HepG2 (cell line): Measurements from ENCODE around the gene LIF. TPM values are rescaled to one million over a fixed set of nuclear protein-coding genes. Genes with fewer than 3 reads are reported as not detected.
A peak's percentile ranks its signal among the peaks of the same experiment; 100 is the strongest.

Experiments used
- HHEX ChIP-seq: IDR thresholded peaks from 2 replicates; pipeline ENCODE4 v1.6.1; 2016; ENCODE audit warnings: control low read depth
- NPAS2 ChIP-seq: sonication (generic); formaldehyde crosslinking; IDR thresholded peaks from 2 replicates; pipeline ENCODE4 v1.8.0; 2022; ENCODE audit warnings: mild to moderate bottlenecking, missing genetic modification reagents, borderline replicate concordance
- NRL ChIP-seq: sonication (generic); formaldehyde crosslinking; IDR thresholded peaks from 2 replicates; pipeline ENCODE4 v1.5.0; 2020; ENCODE audit warnings: missing genetic modification reagents, mild to moderate bottlenecking, moderate library complexity, borderline replicate concordance
- PRMT3 ChIP-seq: sonication (generic); formaldehyde crosslinking; IDR thresholded peaks from 2 replicates; pipeline ENCODE4 v1.8.1; 2022; ENCODE audit warnings: low read depth, mild to moderate bottlenecking, moderate library complexity, missing genetic modification reagents, borderline replicate concordance
- SAP130 ChIP-seq: IDR thresholded peaks from 2 replicates; pipeline ENCODE4 v1.6.1; 2016; ENCODE audit warnings: low read depth
- TRIM24 ChIP-seq: sonication (generic); formaldehyde crosslinking; IDR thresholded peaks from 2 replicates; pipeline ENCODE4 v1.8.0; 2022; ENCODE audit warnings: mild to moderate bottlenecking, missing genetic modification reagents
- ZNF235 ChIP-seq: sonication (generic); formaldehyde crosslinking; IDR thresholded peaks from 2 replicates; pipeline ENCODE4 v1.8.1; 2023; ENCODE audit warnings: mild to moderate bottlenecking, missing genetic modification reagents, borderline replicate concordance
- ZNF3 ChIP-seq: IDR thresholded peaks from 2 replicates; pipeline ENCODE4 v1.7.0; 2017; ENCODE audit warnings: inconsistent platforms
- ZNF720 ChIP-seq: sonication (generic); formaldehyde crosslinking; IDR thresholded peaks from 2 replicates; pipeline ENCODE4 v1.4.0; 2020; ENCODE audit warnings: missing genetic modification reagents
- polyA plus RNA-seq, 8 experiments: library from polyadenylated mRNA; depleted of rRNA in 3 of 8; stranded (reverse) in 7 of 8; unstranded in 1 of 8; fragments of >200 nt; fragmentation: Illumina TruSeq in 4 of 8; extraction: Trizol in 4 of 8; gene quantifications; 2 replicates each; pipeline versions ENCODE4 v1.2.1 to v1.2.3, GENCODE V29; 2011 to 2016; ENCODE audit warnings: low read depth in 4 of 8, missing spikeins in 1 of 8, mixed read lengths in 1 of 8; ENCODE audit not compliant: insufficient read depth in 1 of 8
- total RNA-seq, 5 experiments: library from RNA; depleted of rRNA; stranded (reverse); fragments of >200 nt; fragmentation: Illumina TruSeq; extraction: Trizol; gene quantifications; 2 replicates each; pipeline ENCODE4 v1.2.3, GENCODE V29; 2016; ENCODE audit warnings: low read depth in 1 of 5
- TF ChIP-seq, protein P1 (sequence below): sonication (generic); formaldehyde crosslinking; IDR thresholded peaks from 2 replicates; pipeline ENCODE4 v1.5.0; 2020; ENCODE audit warnings: mild to moderate bottlenecking, missing genetic modification reagents, moderate library complexity
- TF ChIP-seq, protein P2 (sequence below): sonication (generic); IDR thresholded peaks from 2 replicates; pipeline ENCODE4 v1.6.1; 2016; ENCODE audit warnings: low read depth, borderline replicate concordance
- TF ChIP-seq, protein P3 (sequence below): sonication (generic); formaldehyde crosslinking; IDR thresholded peaks from 2 replicates; pipeline ENCODE4 v1.5.0; 2020; ENCODE audit warnings: mild to moderate bottlenecking, missing genetic modification reagents, borderline replicate concordance
- TF ChIP-seq, protein P4 (sequence below): sonication (generic); formaldehyde crosslinking; IDR thresholded peaks from 2 replicates; pipeline ENCODE4 v1.4.0; 2020; ENCODE audit warnings: missing genetic modification reagents, mild to moderate bottlenecking, borderline replicate concordance
- TF ChIP-seq, protein P5 (sequence below): sonication (generic); formaldehyde crosslinking; IDR thresholded peaks from 2 replicates; pipeline ENCODE4 v1.4.0; 2020; ENCODE audit warnings: missing genetic modification reagents
- TF ChIP-seq, protein P6 (sequence below): sonication (generic); formaldehyde crosslinking; IDR thresholded peaks from 2 replicates; pipeline ENCODE4 v1.8.1; 2022; ENCODE audit warnings: low read depth, mild to moderate bottlenecking, missing genetic modification reagents
- TF ChIP-seq, protein P7 (sequence below): sonication (generic); formaldehyde crosslinking; IDR thresholded peaks from 2 replicates; pipeline ENCODE4 v1.5.0; 2020; ENCODE audit warnings: missing genetic modification reagents

Gene LIF
- total and polyA plus RNA-seq, 2 of the 13 experiments (the other 11 are each of a cell fraction or from before 2014, with no cell fraction given): 3.6 to 8.5 TPM

DNA sequence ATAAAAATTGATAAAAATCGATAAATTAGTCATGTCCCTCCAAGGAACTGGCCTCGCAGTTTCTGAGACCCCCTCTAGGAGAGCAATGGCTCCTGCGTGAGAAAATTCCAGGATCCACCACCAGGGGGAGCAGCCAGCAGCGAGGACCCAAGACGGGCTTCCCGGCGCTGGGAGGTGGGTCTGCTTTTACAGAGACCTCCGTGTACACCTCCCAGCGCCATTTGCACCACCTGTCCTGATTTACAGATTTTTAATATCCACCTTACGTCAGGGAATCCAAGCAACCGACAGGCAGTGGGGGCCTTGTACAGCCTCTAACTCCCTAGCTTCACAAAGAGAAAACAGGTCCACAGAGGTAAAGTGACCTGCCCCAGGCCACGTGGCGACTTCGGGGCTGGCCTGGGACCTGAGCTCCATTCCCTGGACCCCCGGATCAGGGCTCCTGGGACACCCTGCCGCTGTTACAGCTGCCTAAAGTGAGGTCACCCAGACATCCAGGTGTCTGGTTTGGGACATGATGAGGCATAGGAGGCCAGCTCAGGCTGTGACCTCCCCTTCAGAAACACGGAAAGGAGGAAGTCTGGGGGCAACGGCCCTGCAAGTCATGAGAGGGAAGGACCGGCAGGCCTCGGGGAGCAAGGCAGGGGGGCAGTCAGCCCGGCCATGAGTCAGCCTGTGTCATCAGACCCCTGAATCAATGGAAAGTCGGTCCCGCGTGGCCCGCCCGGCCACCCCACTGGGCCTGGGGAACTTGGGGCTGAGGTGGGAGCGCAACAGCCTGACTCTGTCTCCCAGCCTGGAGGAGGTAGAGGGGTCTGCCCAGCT, 16.6 kb upstream of the LIF start (continued):
- TF ChIP-seq, protein P1, sequence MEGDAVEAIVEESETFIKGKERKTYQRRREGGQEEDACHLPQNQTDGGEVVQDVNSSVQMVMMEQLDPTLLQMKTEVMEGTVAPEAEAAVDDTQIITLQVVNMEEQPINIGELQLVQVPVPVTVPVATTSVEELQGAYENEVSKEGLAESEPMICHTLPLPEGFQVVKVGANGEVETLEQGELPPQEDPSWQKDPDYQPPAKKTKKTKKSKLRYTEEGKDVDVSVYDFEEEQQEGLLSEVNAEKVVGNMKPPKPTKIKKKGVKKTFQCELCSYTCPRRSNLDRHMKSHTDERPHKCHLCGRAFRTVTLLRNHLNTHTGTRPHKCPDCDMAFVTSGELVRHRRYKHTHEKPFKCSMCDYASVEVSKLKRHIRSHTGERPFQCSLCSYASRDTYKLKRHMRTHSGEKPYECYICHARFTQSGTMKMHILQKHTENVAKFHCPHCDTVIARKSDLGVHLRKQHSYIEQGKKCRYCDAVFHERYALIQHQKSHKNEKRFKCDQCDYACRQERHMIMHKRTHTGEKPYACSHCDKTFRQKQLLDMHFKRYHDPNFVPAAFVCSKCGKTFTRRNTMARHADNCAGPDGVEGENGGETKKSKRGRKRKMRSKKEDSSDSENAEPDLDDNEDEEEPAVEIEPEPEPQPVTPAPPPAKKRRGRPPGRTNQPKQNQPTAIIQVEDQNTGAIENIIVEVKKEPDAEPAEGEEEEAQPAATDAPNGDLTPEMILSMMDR (CRISPR knock-in tag): peak; percentile 78
- TF ChIP-seq SAP130 (0 out of 2 replicates have a peak, but pooled peaks have one; percentile 33), NRL (CRISPR knock-in tag) (no peak), HHEX (no peak), ZNF3 (CRISPR knock-in tag) (no peak), ZNF720 (CRISPR knock-in tag) (no peak), ZNF235 (no peak), NPAS2 (CRISPR knock-in tag) (no peak), TRIM24 (no peak), PRMT3 (CRISPR knock-in tag) (no peak)
- TF ChIP-seq, protein P2, sequence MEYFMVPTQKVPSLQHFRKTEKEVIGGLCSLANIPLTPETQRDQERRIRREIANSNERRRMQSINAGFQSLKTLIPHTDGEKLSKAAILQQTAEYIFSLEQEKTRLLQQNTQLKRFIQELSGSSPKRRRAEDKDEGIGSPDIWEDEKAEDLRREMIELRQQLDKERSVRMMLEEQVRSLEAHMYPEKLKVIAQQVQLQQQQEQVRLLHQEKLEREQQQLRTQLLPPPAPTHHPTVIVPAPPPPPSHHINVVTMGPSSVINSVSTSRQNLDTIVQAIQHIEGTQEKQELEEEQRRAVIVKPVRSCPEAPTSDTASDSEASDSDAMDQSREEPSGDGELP: no peak
- TF ChIP-seq, protein P3, sequence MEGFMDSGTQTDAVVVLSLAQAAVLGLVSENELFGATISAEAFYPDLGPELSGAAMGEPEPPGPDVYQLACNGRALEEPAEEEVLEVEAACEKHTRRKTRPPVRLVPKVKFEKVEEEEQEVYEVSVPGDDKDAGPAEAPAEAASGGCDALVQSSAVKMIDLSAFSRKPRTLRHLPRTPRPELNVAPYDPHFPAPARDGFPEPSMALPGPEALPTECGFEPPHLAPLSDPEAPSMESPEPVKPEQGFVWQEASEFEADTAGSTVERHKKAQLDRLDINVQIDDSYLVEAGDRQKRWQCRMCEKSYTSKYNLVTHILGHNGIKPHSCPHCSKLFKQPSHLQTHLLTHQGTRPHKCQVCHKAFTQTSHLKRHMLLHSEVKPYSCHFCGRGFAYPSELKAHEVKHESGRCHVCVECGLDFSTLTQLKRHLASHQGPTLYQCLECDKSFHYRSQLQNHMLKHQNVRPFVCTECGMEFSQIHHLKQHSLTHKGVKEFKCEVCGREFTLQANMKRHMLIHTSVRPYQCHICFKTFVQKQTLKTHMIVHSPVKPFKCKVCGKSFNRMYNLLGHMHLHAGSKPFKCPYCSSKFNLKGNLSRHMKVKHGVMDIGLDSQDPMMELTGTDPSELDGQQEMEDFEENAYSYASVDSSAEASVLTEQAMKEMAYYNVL: no peak
- TF ChIP-seq, protein P4, sequence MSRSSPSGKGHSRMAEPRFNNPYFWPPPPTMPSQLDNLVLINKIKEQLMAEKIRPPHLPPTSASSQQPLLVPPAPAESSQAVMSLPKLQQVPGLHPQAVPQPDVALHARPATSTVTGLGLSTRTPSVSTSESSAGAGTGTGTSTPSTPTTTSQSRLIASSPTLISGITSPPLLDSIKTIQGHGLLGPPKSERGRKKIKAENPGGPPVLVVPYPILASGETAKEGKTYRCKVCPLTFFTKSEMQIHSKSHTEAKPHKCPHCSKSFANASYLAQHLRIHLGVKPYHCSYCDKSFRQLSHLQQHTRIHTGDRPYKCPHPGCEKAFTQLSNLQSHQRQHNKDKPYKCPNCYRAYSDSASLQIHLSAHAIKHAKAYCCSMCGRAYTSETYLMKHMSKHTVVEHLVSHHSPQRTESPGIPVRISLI (CRISPR knock-in tag): no peak
- TF ChIP-seq, protein P5, sequence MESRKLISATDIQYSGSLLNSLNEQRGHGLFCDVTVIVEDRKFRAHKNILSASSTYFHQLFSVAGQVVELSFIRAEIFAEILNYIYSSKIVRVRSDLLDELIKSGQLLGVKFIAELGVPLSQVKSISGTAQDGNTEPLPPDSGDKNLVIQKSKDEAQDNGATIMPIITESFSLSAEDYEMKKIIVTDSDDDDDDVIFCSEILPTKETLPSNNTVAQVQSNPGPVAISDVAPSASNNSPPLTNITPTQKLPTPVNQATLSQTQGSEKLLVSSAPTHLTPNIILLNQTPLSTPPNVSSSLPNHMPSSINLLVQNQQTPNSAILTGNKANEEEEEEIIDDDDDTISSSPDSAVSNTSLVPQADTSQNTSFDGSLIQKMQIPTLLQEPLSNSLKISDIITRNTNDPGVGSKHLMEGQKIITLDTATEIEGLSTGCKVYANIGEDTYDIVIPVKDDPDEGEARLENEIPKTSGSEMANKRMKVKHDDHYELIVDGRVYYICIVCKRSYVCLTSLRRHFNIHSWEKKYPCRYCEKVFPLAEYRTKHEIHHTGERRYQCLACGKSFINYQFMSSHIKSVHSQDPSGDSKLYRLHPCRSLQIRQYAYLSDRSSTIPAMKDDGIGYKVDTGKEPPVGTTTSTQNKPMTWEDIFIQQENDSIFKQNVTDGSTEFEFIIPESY: no peak
- TF ChIP-seq, protein P6, sequence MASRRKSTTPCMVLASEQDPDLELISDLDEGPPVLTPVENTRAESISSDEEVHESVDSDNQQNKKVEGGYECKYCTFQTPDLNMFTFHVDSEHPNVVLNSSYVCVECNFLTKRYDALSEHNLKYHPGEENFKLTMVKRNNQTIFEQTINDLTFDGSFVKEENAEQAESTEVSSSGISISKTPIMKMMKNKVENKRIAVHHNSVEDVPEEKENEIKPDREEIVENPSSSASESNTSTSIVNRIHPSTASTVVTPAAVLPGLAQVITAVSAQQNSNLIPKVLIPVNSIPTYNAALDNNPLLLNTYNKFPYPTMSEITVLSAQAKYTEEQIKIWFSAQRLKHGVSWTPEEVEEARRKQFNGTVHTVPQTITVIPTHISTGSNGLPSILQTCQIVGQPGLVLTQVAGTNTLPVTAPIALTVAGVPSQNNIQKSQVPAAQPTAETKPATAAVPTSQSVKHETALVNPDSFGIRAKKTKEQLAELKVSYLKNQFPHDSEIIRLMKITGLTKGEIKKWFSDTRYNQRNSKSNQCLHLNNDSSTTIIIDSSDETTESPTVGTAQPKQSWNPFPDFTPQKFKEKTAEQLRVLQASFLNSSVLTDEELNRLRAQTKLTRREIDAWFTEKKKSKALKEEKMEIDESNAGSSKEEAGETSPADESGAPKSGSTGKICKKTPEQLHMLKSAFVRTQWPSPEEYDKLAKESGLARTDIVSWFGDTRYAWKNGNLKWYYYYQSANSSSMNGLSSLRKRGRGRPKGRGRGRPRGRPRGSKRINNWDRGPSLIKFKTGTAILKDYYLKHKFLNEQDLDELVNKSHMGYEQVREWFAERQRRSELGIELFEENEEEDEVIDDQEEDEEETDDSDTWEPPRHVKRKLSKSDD: no peak
- TF ChIP-seq, protein P7, sequence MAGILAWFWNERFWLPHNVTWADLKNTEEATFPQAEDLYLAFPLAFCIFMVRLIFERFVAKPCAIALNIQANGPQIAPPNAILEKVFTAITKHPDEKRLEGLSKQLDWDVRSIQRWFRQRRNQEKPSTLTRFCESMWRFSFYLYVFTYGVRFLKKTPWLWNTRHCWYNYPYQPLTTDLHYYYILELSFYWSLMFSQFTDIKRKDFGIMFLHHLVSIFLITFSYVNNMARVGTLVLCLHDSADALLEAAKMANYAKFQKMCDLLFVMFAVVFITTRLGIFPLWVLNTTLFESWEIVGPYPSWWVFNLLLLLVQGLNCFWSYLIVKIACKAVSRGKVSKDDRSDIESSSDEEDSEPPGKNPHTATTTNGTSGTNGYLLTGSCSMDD: no peak
